DOHH2 (cell line): Measurements from ENCODE around the gene CACNA2D2.

Experiments
- H3F3A ChIP-seq: fragments of 200-600 bp; sonication (generic), shearing (Covaris generic); 2 replicates; pipeline ENCODE4 v1.6.0; 2016; ENCODE audit warnings: antibody characterized with exemption, mild to moderate bottlenecking; ENCODE audit not compliant: control insufficient read depth, insufficient read depth
- H3K27ac ChIP-seq: fragments of 200-600 bp; sonication (generic); 2 replicates; pipeline ENCODE4 v1.5.1; 2014; ENCODE audit warnings: low read depth, mild to moderate bottlenecking, low read length, moderate library complexity
- H3K27me3 ChIP-seq: fragments of 200-600 bp; sonication (generic); 2 replicates; pipeline ENCODE4 v1.6.1; 2014; ENCODE audit warnings: mild to moderate bottlenecking, low read length, mixed read lengths; ENCODE audit not compliant: control insufficient read depth
- H3K36me3 ChIP-seq: fragments of 200-600 bp; sonication (generic); 2 replicates; pipeline ENCODE4 v1.6.1; 2014; ENCODE audit warnings: mild to moderate bottlenecking, low read length, moderate library complexity, mixed read lengths; ENCODE audit not compliant: control insufficient read depth
- H3K4me1 ChIP-seq: fragments of 200-600 bp; sonication (generic); 2 replicates; pipeline ENCODE4 v1.6.1; 2014; ENCODE audit warnings: mild to moderate bottlenecking, low read length, mixed read lengths; ENCODE audit not compliant: control insufficient read depth
- H3K4me2 ChIP-seq: fragments of 200-600 bp; sonication (generic); 2 replicates; pipeline ENCODE4 v1.6.0; 2014; ENCODE audit warnings: mild to moderate bottlenecking, low read length, moderate library complexity
- H3K4me3 ChIP-seq: fragments of 200-600 bp; sonication (generic); 2 replicates; pipeline ENCODE4 v1.5.1; 2014; ENCODE audit warnings: mild to moderate bottlenecking, low read length, mixed read lengths
- H3K79me2 ChIP-seq: fragments of 200-600 bp; sonication (generic); 2 replicates; pipeline ENCODE4 v1.6.1; 2014; ENCODE audit warnings: mild to moderate bottlenecking, low read length, mixed read lengths; ENCODE audit not compliant: control insufficient read depth
- H3K9me2 ChIP-seq: fragments of 200-600 bp; sonication (generic); replicated peaks from 2 replicates; pipeline ENCODE4 v1.6.1; 2014; ENCODE audit warnings: mild to moderate bottlenecking, low read length, mixed read lengths; ENCODE audit not compliant: control insufficient read depth
- H3K9me3 ChIP-seq: fragments of 200-600 bp; sonication (generic); 2 replicates; pipeline ENCODE4 v1.6.1; 2014; ENCODE audit warnings: antibody characterized with exemption, low read length, mixed read lengths; ENCODE audit not compliant: control insufficient read depth, insufficient read depth
- H4K20me1 ChIP-seq: fragments of 200-600 bp; sonication (generic); 2 replicates; pipeline ENCODE4 v1.6.0; 2014; ENCODE audit warnings: low read depth, mild to moderate bottlenecking, antibody characterized with exemption, low read length, moderate library complexity; ENCODE audit not compliant: control insufficient read depth, insufficient read depth
- EZH2phosphoT487 ChIP-seq: fragments of 200-600 bp; sonication (generic); IDR thresholded peaks from 2 replicates; pipeline ENCODE4 v1.6.1; 2017; ENCODE audit warnings: borderline replicate concordance, mild to moderate bottlenecking, antibody characterized with exemption, low read length, moderate library complexity, mixed read lengths
- TF ChIP-seq, protein P1 (sequence below): fragments of 200-600 bp; sonication (generic); IDR thresholded peaks from one replicate; pipeline ENCODE4 v1.5.1; 2014; ENCODE audit warnings: antibody characterized with exemption, mild to moderate bottlenecking, low read depth, low read length; ENCODE audit not compliant: poor library complexity, severe bottlenecking

The CACNA2D2 gene

DNA sequence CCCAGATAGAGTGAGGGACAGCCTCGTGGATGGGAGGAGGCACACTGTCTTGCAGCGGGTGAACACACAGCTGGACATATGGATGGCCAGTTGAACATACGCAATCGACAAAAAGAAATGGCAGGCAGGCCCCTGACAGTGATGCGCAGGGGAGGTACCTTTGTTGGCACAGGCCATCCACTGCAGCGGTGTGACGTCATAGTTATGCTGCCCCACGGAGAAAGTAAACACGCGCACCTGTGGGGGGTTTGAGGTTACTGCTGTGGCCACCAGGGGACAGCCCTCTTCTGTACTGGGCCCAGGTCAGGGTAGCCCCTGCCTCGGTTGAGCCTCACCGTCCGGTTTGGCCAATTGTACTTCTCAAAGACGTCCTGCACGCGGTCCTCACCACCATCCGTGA lies 124.7 kb downstream of the CACNA2D2 start:
- no peak overlapping the region for H3K4me3 ChIP-seq
- TF ChIP-seq, protein P1, sequence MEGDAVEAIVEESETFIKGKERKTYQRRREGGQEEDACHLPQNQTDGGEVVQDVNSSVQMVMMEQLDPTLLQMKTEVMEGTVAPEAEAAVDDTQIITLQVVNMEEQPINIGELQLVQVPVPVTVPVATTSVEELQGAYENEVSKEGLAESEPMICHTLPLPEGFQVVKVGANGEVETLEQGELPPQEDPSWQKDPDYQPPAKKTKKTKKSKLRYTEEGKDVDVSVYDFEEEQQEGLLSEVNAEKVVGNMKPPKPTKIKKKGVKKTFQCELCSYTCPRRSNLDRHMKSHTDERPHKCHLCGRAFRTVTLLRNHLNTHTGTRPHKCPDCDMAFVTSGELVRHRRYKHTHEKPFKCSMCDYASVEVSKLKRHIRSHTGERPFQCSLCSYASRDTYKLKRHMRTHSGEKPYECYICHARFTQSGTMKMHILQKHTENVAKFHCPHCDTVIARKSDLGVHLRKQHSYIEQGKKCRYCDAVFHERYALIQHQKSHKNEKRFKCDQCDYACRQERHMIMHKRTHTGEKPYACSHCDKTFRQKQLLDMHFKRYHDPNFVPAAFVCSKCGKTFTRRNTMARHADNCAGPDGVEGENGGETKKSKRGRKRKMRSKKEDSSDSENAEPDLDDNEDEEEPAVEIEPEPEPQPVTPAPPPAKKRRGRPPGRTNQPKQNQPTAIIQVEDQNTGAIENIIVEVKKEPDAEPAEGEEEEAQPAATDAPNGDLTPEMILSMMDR = no peak
- no peak for TF ChIP-seq EZH2phosphoT487

DNA sequence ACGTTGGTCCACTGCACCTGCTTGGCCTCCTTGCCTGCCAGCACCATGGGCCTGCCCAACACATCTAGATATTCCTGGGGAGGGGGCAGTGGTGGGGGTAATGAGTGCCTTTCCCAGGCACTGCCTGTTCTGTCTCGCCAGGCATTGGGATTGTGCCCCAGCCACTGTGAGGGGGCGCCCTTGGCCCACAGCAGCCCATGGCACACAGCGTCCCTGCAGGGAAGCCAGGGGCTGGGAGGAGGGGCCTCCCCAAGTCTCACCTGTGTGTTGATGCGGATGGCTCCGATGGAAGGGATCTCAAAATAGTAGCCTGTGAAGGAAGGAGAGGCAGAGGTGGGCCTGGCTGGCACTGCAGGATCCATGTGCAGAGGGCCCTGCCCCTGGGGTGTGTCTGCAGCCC lies 125.4 kb downstream of the CACNA2D2 start:
- Histone ChIP-seq H3K4me1 (no peaks in the 10 kb centered on the region), H4K20me1 (no peaks in the 10 kb centered on the region), H3K36me3 (no peaks in the 10 kb centered on the region), H3K27me3 (no peaks in the 10 kb centered on the region), H3K27ac (no peak overlapping the region), H3K79me2 (no peaks in the 10 kb centered on the region), H3K9me3 (no peaks in the 10 kb centered on the region), H3K4me2 (no peak overlapping the region), H3K4me3 (no peak overlapping the region), H3F3A (no peaks in the 10 kb centered on the region), H3K9me2 (no peaks in the 10 kb centered on the region)
- TF ChIP-seq EZH2phosphoT487 = no peak

More for the DNA sequence above, 124.7 kb downstream of the CACNA2D2 start:
- Histone ChIP-seq H3K27me3 (no peaks in the 10 kb centered on the region), H3K4me2 (no peak overlapping the region), H3K9me2 (no peaks in the 10 kb centered on the region), H3K9me3 (no peaks in the 10 kb centered on the region), H3K36me3 (no peaks in the 10 kb centered on the region), H3K27ac (no peak overlapping the region), H4K20me1 (no peaks in the 10 kb centered on the region), H3K79me2 (no peaks in the 10 kb centered on the region), H3F3A (no peaks in the 10 kb centered on the region), H3K4me1 (no peaks in the 10 kb centered on the region)

DNA sequence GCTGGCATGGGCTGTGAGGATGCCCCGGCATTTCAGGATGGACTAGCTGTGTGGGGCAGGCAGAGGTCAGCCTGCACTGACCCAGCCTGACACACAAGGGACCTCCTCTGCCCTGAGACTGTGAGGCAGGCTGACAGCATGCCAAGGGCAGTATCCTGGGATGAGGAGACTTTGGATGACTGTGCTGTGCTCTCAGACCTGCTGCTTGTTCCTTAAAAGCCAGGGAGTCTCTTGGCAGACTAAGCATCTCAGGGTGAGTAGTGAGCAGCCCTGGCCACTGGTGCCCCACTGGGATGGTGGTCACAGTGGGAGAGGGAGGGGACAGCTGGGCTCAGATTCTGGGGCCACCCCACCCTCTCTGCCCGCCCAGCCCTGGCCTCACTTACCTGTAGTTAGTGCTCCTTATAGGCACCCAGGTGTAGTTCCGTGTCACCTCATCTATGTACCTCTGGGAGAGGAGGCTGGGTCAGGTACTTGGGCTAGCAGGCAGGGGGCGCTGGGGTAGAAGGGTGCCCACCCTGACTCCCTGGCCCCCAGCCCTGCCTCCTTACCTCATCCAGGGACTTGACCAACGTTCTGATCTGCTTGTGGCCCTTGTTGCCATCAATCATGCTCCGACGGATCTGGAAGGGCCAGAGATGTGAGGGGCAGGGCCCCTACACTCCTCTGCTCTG lies 128.0 kb downstream of the CACNA2D2 start:
- H3K79me2 ChIP-seq = no peaks in the 10 kb centered on the region
- no peak overlapping the region for H3K4me3 ChIP-seq
- peaks cover 7% of the 10 kb centered on the region for H3K27me3 ChIP-seq
- no peaks in the 10 kb centered on the region for H3K36me3 ChIP-seq
- no peak for TF ChIP-seq EZH2phosphoT487
- TF ChIP-seq, protein P1 = peak; percentile 48
- no peak overlapping the region for H3K4me2 ChIP-seq
- no peak overlapping the region for H3K27ac ChIP-seq
- H3K9me3 ChIP-seq = no peaks in the 10 kb centered on the region
- H4K20me1 ChIP-seq = no peaks in the 10 kb centered on the region
- no peaks in the 10 kb centered on the region for H3K4me1 ChIP-seq
- no peaks in the 10 kb centered on the region for H3K9me2 ChIP-seq
- no peaks in the 10 kb centered on the region for H3F3A ChIP-seq

DNA sequence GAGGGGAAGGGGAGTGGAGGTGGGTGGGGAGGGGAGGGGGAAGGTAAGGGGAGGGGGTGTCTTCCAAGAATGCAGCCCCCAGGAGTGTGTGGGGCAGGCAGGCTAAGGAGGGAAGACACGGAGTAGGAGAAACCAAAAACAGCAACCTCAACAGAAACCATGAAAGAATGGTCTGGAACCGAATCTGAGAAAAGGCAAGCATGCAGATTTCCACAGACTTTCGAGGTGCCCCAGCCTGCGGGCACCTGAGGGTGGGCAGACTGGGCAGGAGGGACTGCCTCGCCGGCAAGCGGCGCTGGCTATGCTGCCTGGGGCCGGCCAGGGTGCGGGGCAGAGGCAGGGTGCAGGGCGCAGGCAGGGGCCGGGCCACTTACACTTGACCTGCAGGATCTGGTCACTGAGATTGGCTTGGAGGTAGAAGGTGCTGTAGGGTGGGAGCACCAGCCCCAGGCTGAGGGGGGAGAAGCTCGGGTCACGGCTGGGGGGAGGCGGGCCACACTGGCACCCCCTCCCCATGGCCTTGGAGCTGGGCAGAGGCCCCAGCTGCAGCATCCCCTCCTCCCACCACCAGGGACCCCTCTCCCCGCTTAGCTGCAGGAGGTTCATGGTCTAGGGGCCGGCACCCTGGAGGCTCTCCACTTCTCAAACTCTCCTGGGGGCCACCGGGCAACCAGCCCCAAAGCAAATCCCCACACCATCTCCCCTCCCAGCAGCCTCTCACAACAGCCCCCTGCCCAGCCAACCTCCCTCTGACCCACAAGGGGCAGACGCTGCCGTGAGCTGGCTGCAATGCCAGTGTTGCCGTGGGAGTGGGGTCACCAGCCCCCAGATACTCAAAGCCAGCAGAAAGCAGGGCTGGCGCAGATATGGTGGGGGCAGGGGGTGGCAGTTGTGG lies 128.8 kb downstream of the CACNA2D2 start:
- Histone ChIP-seq H3K9me3 (no peaks in the 10 kb centered on the region), H3K36me3 (no peaks in the 10 kb centered on the region), H4K20me1 (no peaks in the 10 kb centered on the region), H3K9me2 (no peaks in the 10 kb centered on the region), H3K27me3 (peaks cover 7% of the 10 kb centered on the region), H3K79me2 (no peaks in the 10 kb centered on the region), H3K4me2 (no peak overlapping the region), H3K4me1 (no peaks in the 10 kb centered on the region), H3K4me3 (no peak overlapping the region), H3K27ac (no peak overlapping the region), H3F3A (no peaks in the 10 kb centered on the region)
- no peak for TF ChIP-seq EZH2phosphoT487
- TF ChIP-seq, protein P1 = no peak
